ENCODE results near the gene ITGB7.

ITGB7 gene

GRCh38 chr12:53230108-53230845 is 23.2 kb upstream of the ITGB7 start:
- DNase-seq: no peak

DNA sequence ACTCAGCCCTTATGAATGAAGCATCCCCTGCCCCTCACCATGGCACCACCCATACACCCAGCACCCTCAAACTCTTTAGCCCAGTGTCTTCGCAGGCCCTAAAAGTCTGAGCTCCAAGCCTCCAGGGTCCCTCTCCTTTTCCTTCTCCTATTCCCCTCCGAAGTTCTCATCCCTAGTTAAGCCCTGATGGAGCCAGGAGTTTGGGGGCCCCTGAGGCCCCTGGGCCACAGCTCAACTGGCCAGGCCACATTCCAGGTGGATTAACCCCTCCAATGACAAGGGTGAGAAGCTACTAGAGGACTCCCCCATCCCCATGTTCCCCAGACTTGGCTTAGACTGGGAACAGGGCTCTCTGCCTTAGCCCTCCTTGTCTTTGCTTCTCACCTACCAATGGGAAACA is 22.4 kb upstream of the ITGB7 start:
- DNase-seq: no peak

DNA sequence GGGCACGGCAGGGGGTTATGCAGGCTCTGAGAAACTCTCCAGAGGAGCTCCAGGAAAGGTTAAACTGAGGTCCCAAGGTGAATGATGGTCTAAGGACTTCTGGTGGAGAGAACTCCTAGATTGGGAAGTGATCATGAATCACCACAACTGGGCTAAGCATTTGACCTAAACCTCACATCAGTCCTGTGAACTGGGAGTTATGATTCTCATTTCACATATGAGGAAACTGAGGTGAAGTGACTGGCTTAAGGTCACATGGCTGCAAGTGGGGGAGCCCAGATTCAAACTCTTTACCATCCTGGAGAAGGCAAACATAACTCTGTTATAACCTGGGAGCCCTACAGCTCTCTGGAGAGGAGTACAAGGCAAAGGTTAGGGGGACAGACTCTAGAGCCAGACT is 20.8 kb upstream of the ITGB7 start:
- DNase-seq: no peak

DNA sequence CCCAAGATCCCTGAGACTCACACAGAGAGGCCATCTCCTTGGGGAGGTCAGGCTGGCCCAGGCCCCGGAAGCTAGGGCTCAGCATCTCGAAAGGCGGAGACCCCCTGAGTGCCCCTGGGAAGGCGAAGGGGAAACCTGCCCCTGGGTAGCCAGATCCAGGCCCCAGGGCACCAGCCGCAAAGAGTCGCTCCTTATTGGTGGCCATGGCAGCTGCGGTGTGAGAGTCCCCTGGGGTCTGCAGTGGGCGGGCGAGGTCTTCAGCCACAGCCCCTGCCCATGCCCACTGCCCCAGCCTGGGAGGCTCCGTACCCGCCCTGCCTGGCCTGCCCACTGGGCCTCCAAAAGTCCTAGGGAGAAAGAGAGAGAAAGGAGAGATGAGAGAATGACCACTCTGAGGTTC is 20.3 kb upstream of the ITGB7 start:
- DNase-seq: no peak

GRCh38 chr12:53226815-53227214 is 19.8 kb upstream of the ITGB7 start:
- DNase-seq: no peak

- DNase-seq: no peak
Observed at GRCh38 chr12:53225635-53226424, 18.8 kb upstream of the ITGB7 start.

DNA sequence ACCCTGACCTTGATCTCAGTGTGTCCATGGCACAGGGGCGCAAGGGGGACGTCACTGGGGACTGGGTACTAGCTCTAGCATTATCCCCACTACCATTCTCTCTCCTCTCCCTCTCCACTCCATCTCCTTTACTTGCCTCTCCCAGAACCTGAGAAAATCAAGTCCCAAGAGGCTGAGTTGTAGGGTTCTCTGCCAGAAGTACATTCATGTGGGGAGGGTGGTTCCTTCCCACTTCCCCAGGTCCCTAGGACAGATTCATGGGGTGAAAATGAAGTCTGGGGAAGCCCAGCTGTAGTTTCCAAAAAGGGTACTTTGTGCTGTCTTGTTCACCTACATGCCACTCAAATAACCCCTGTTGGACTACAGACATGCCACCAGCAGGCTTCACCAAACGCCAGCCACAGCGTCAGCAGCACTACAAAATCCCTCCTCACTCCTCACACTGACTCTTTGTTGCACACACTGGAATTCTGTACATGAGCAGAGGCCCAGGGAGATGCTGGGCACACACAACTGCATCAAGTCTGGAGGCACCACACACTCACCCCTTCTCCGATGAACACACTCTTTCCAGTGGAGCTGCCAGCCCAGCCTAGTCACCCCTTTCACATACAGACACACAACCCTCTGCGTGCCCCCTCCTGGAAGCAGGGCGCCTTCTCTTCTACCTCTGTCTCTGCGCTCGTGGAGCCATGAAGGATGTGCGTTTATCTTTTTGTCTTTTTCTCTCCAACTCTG is 18.0 kb upstream of the ITGB7 start:
- no peak for DNase-seq

DNA sequence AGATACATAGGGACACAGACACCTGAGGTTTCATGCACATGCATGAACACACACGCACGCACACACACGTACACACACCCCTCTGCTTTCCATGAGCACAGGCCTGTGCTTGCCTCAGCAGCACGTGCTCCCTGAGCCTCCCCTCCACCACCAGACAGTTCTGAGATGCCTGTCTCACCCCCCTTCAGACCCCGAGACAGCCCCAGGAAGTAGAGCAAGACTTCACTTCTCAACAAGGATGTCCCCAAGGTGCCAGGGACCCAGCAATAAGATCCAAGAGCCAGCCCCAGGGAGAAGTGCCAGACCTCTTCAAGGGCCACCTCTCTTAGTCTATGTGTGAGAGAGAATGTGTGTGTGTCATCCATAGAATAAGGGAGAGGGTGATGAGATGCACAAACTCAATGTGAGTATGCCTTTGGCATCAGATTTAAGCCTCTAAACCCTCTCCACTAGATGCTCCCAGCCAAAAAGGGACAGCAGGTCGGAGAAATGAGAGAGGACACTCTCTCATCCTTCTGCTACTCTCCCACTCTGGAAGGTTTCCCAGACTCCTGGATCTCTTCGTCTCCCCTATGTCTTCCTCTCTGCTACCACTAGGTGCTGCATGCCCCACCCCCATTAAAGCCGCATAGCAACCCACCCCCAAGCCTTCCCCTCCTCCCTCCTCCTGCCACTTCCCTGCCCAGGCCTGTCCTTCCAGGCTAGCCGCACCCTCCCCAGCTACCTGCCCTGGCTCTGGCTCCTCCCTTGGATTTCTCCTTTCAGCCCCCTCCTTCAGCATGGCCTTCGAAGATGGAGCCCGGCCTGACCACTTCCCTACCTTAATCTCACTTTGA is 17.2 kb upstream of the ITGB7 start:
- peak; percentile 52 for DNase-seq

DNA sequence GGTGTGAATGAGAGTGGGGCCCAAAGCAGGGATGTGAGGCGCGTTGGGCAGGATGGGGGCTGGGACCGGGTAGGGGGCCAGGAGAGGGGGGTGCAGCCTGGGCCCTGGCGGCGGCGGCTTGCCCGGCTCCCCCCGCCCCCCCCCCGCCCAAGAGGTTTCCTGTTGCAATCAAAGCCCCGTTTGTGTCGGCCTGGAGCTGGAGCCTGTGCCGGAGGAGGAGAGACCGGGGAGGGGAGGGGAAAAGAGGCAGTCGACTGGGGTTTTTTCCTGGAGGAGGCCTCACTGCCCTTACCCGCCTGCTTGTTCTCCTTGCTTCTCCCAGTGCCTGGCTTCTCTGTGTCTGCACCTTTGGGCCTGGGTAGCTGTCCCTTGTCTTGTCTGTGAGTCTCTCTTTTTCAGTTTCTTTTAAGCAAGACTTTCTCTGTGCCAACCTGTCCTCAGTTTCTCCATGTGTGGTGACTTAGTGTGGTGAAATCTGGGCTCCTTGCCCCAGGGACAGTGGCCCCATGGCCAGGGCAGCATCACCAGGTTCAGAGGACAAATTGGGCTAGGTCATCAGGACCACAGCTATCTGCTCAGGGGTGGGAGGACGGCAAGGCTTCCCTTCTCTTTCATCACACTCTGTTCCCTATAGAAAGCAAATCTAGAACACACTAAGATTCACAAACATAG is 16.5 kb upstream of the ITGB7 start:
- no peak for DNase-seq

DNA sequence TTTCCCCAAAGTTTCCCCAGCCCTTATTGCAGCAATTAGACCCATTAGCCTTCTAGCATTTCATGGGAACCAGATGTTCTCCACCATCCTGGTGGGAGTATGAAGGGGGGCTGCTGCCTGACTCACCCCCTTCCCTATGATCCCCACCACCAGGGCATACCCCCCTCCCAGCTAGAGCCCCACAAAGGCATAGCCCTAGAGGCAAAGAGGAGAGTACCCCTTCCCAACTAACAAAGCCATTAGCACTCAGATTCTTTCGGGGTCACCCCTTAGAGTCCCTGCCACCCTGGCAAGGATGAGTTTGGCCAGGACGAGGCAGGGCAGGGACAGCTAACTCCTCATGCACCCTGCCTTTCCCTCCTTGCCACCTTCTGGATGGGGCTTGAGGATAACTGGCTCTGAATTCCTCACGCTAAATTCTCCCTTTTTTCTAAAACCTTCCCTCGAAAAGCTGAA is 15.8 kb upstream of the ITGB7 start:
- DNase-seq: no peak

DNA sequence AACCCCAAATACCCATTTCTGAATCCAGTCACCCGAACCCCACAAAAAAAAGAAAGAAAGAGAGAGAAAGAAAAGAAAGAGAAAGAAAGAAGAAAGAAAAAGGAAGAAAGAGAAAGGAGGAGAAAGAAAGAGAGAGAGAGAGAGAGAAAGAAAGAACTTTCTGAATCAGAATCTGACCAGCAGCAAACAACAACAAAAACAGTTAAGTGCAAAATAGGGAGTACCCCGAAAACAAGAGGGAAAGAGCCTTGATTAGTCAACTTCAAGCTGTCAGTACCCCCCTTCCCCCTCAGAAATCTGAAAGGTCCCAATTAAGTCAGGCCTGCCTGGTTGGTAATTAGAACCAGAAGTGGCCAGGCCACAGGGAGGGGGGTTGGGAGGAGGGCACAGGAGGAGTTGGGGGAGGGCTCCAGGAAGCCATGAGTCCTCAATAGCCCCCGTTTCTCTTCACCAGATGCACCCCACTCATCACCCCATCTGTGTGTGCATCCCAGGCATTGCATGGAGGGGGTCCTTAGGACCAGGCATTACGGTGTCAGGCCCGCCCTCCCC is 15.2 kb upstream of the ITGB7 start:
- no peak for DNase-seq

GRCh38 chr12:53221203-53222080 is 14.4 kb upstream of the ITGB7 start:
- DNase-seq: no peak

DNA sequence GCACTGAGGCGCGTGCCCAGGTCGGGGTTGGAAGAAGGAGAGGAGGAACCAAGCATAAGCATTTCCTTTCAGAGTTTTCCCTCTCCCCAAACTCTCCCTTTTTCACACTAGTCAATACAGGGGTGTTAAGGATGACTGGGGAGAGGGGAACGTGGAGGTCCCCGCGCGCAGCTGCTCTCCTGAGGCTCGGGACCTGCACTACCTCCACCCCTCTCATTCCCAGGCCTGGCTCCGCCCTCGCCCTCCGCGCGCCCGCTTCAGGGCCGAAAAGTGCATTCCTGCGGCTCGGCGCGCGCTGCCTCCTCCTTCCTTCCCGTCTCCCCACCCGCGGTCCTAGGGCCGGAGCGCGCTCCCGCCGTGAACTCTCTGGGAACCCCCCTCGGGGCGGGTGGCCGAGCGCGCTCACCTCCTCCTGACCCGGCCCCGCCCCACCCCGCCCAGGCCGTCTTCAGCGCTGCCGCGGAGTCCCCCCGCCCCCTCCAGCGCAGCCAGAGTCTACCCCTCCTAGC is 13.7 kb upstream of the ITGB7 start:
- peak; percentile 91 for DNase-seq

DNA sequence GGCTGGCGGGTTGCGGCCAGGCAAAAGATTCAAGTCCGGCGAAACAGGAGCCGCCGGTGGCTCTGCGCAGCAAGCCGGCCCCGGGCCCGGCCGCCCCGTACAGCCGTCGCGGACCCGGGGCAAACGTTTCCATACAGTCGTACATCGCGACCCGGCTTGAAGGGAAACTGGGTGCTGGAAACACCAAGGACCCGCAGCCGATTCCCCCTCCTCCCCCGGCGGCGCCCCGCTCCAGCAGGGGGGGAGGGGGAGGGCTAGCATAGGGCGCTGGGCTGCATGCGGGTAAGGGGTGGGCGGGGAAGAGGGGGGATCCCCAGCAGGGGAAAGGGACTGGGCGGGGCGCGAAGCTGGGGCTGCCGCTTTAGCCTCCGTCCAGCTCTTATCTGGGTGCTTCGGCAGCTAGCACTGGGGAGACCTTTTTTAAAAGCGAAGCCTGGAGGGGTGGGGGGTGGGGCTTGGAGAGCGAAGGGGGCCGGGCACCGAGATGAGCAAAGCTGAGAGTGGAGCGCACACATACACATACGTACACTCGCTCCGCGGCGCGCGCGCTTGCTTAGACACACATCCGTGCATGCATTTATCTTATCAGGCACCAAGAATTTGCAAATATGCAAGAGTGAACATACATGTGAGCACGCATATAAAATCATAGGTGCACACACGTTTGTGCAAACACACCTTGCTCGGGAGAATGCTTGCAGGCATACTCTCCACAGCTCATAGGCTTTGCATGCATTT is 13.1 kb upstream of the ITGB7 start:
- peak; percentile 51 for DNase-seq

GRCh38 chr12:53219292-53219955 is 12.4 kb upstream of the ITGB7 start:
- no peak for DNase-seq

DNA sequence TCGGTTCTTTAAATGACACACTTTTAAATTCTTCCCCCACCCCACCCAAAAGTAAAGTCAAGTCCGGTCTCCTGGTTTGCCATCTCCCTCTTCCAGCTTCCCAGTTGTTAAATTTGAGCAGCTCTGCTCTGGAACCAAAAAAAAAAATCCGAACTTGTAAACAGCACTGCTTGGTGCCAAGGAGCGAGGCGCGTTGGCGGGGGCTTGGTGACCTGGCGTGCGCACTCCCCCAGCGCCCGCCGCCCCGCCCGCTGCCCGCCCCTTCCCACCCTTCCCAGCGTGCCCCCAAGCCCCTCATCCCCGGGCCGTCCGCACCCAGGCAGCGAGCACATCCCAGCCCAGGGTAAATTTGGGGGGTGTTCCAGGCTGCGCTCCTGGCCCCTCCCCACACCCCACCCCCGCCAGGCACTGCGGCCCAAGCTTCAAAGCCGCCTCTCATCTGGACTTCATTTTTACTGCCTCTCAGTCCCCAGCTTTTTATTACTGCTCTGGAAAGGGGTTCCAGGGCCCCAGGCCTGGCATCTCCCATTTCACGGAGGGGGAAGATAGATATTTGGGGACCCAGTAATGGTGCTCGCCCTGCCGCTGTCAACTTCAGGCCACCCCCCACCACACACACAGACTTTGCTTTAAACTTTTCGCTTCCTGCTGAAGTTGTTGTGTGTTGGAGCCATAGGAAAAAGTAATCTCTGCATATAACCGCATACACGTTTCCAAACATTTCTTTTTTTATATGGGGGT is 11.7 kb upstream of the ITGB7 start:
- DNase-seq: no peak

GRCh38 chr12:53217931-53218307 is 10.9 kb upstream of the ITGB7 start:
- no peak for DNase-seq
